H1 (cell line): ENCODE results near the gene PIK3CA. TPM values are rescaled to one million over a fixed set of nuclear protein-coding genes. Genes with fewer than 3 reads are reported as not detected.

Experiments
- CTCF ChIA-PET: fragments of 300-600 bp; sonication (Branson Sonifier 250); formaldehyde crosslinking; loops from one replicate; lab custom pipeline; 2021; ENCODE audit not compliant: partially characterized antibody; lab: Charles Lee
- POLR2A ChIA-PET: fragments of 300-600 bp; sonication (Branson Sonifier 250); formaldehyde crosslinking; loops from one replicate; lab custom pipeline; 2021; ENCODE audit warnings: inconsistent platforms; ENCODE audit not compliant: partially characterized antibody; lab: Charles Lee
- DNase-seq, 2 experiments: peaks; one replicate each; pipeline versions ENCODE4 v3.0.0 to v3.0.0-alpha.2; 2010 to 2022; ENCODE audit warnings: low spot score in 2 of 2, low read depth in 1 of 2, mixed read lengths in 1 of 2
- FAIRE-seq: peaks from 2 replicates; lab custom pipeline; 2011; peaks lifted over from hg19 to GRCh38; lab: Jason Lieb, UNC
- H2AFZ ChIP-seq: 2 replicates; pipeline ENCODE4 v1.8.1; 2012; ENCODE audit warnings: low read length, inconsistent platforms
- H2AK5ac ChIP-seq: 2 replicates; pipeline ENCODE4 v1.6.1; 2013; ENCODE audit warnings: low read depth, low read length
- H2BK120ac ChIP-seq: replicated peaks from 2 replicates; pipeline ENCODE3; 2013; ENCODE audit warnings: low read depth, low read length, inconsistent platforms
- H2BK12ac ChIP-seq: 2 replicates; pipeline ENCODE4 v1.6.1; 2013; ENCODE audit warnings: low read depth, low read length
- H2BK15ac ChIP-seq: 2 replicates; pipeline ENCODE4 v1.6.1; 2013; ENCODE audit warnings: low read length
- H2BK20ac ChIP-seq: 2 replicates; pipeline ENCODE4 v1.6.1; 2013; ENCODE audit warnings: low read length
- H2BK5ac ChIP-seq: 2 replicates; pipeline ENCODE4 v1.6.1; 2013; ENCODE audit warnings: low read depth, low read length
- H3K14ac ChIP-seq: 2 replicates; pipeline ENCODE4 v1.6.1; 2013; ENCODE audit warnings: inconsistent platforms; ENCODE audit not compliant: insufficient read length
- H3K18ac ChIP-seq: 2 replicates; pipeline ENCODE4 v1.6.1; 2013; ENCODE audit warnings: low read length; ENCODE audit errors: extremely low read depth
- H3K23ac ChIP-seq: 2 replicates; pipeline ENCODE4 v1.6.1; 2013; ENCODE audit warnings: inconsistent platforms; ENCODE audit not compliant: insufficient read length
- H3K23me2 ChIP-seq: 2 replicates; pipeline ENCODE4 v1.6.1; 2013; ENCODE audit warnings: low read depth, low read length
- H3K27ac ChIP-seq: 2 replicates; pipeline ENCODE4 v1.6.1; 2011; ENCODE audit warnings: low read depth, low read length, inconsistent platforms
- H3K27me3 ChIP-seq, 4 experiments: replicated peaks in 1 of 4; 1 replicate in 1 of 4; 2 replicates in 3 of 4; pipeline versions ENCODE4 v1.6.1 to v1.8.1; 2011 to 2013; ENCODE audit warnings: low read length in 3 of 4, mild to moderate bottlenecking in 3 of 4, inconsistent platforms in 2 of 4, mixed read lengths in 2 of 4, moderate library complexity in 1 of 4; ENCODE audit not compliant: control insufficient read depth in 3 of 4, insufficient read depth in 3 of 4; ENCODE audit errors: extremely low read depth in 1 of 4
- H3K36me3 ChIP-seq, 4 experiments: 2 replicates each; pipeline versions ENCODE4 v1.6.1 to v1.8.1; 2011 to 2013; ENCODE audit warnings: mild to moderate bottlenecking in 4 of 4, low read length in 3 of 4, moderate library complexity in 2 of 4, control low read depth in 1 of 4, inconsistent platforms in 1 of 4; ENCODE audit not compliant: insufficient read depth in 4 of 4, control insufficient read depth in 2 of 4
- H3K4ac ChIP-seq: replicated peaks from 2 replicates; pipeline ENCODE3; 2013; ENCODE audit warnings: low read length, low read depth, mixed read lengths, inconsistent platforms; ENCODE audit not compliant: insufficient read length
- H3K4me1 ChIP-seq, 4 experiments: replicated peaks in 1 of 4; 1 replicate in 1 of 4; 2 replicates in 3 of 4; pipeline versions ENCODE4 v1.6.1 to v1.8.1; 2011 to 2013; ENCODE audit warnings: low read length in 3 of 4, inconsistent platforms in 2 of 4, mixed read lengths in 1 of 4; ENCODE audit not compliant: insufficient read depth in 4 of 4, control insufficient read depth in 3 of 4
- H3K4me2 ChIP-seq, 2 experiments: 2 replicates each; pipeline versions ENCODE4 v1.6.1 to v1.8.1; 2011 to 2013; ENCODE audit warnings: low read depth in 2 of 2, low read length in 2 of 2, control low read depth in 1 of 2, inconsistent platforms in 1 of 2, mild to moderate bottlenecking in 1 of 2; ENCODE audit not compliant: insufficient read depth in 1 of 2
- H3K4me3 ChIP-seq, 4 experiments: fragments of 200-600, 300-600 bp in 1 of 4; sonication (generic), shearing (Covaris generic), sonication (Bioruptor Twin) in 1 of 4; 2 replicates each; pipeline versions ENCODE4 v1.5.1 to v1.8.1; 2011 to 2016; ENCODE audit warnings: low read length in 4 of 4, low read depth in 3 of 4, control low read depth in 2 of 4, inconsistent platforms in 2 of 4, mild to moderate bottlenecking in 2 of 4, mixed read lengths in 1 of 4, moderate library complexity in 1 of 4; ENCODE audit not compliant: insufficient read depth in 2 of 4; ENCODE audit errors: extremely low read depth in 1 of 4
- H3K56ac ChIP-seq: replicated peaks from 2 replicates; pipeline ENCODE3; 2013; ENCODE audit warnings: low read depth, mild to moderate bottlenecking, mixed read lengths, low read length, inconsistent platforms; ENCODE audit not compliant: insufficient read length
- H3K79me1 ChIP-seq: 2 replicates; pipeline ENCODE4 v1.6.1; 2013; ENCODE audit warnings: low read depth, low read length, control low read depth
- H3K79me2 ChIP-seq, 2 experiments: 2 replicates each; pipeline versions ENCODE4 v1.6.1 to v1.8.1; 2012 to 2013; ENCODE audit warnings: low read length in 2 of 2, mild to moderate bottlenecking in 2 of 2, inconsistent platforms in 1 of 2; ENCODE audit not compliant: insufficient read depth in 2 of 2, control insufficient read depth in 1 of 2
- H3K9ac ChIP-seq, 4 experiments: replicated peaks in 1 of 4; 1 replicate in 1 of 4; 2 replicates in 3 of 4; pipeline versions ENCODE4 v1.6.1 to v1.8.1; 2011 to 2013; ENCODE audit warnings: low read depth in 3 of 4, low read length in 3 of 4, control low read depth in 2 of 4, mild to moderate bottlenecking in 2 of 4, moderate library complexity in 2 of 4, inconsistent platforms in 1 of 4; ENCODE audit errors: extremely low read depth in 1 of 4
- H3K9me3 ChIP-seq, 2 experiments: 2 replicates each; pipeline versions ENCODE4 v1.6.1 to v1.8.1; 2012 to 2013; ENCODE audit warnings: mild to moderate bottlenecking in 2 of 2, moderate library complexity in 2 of 2, control low read depth in 1 of 2, inconsistent platforms in 1 of 2, low read depth in 1 of 2, low read length in 1 of 2, mixed read lengths in 1 of 2; ENCODE audit not compliant: insufficient read depth in 2 of 2
- H4K20me1 ChIP-seq, 2 experiments: replicated peaks in 1 of 2; 2 replicates each; pipeline versions ENCODE3 to v1.8.1; 2011 to 2013; ENCODE audit warnings: inconsistent platforms in 2 of 2, low read length in 2 of 2, mild to moderate bottlenecking in 1 of 2; ENCODE audit not compliant: insufficient read depth in 2 of 2, control insufficient read depth in 1 of 2
- H4K5ac ChIP-seq: 2 replicates; pipeline ENCODE4 v1.6.1; 2013; ENCODE audit warnings: low read length, low read depth, mixed read lengths, inconsistent platforms; ENCODE audit not compliant: insufficient read length
- H4K8ac ChIP-seq: 2 replicates; pipeline ENCODE4 v1.8.0; 2013; ENCODE audit warnings: mild to moderate bottlenecking, moderate library complexity, low read length, inconsistent platforms; ENCODE audit not compliant: insufficient read depth; ENCODE audit errors: extremely low read depth
- H4K91ac ChIP-seq: replicated peaks from 2 replicates; pipeline ENCODE3; 2013; ENCODE audit warnings: low read length, mixed read lengths, inconsistent platforms; ENCODE audit not compliant: insufficient read length
- ASH2L ChIP-seq: fragments of 200-600, 300-600 bp; sonication (generic); IDR thresholded peaks from one replicate; pipeline ENCODE4 v1.7.1; 2017; ENCODE audit warnings: low read length
- HDAC2 ChIP-seq, 2 experiments: fragments of 300-600 bp in 1 of 2; sonication (generic) in 1 of 2; IDR thresholded peaks; 2 replicates each; pipeline ENCODE4 v1.6.1; 2011 to 2012; ENCODE audit warnings: low read depth in 2 of 2, low read length in 2 of 2, mild to moderate bottlenecking in 2 of 2, moderate library complexity in 2 of 2, borderline replicate concordance in 1 of 2, inconsistent platforms in 1 of 2
- KDM4A ChIP-seq: IDR thresholded peaks from one replicate; pipeline ENCODE4 v1.7.1; 2012; ENCODE audit warnings: low read depth, mild to moderate bottlenecking, moderate library complexity, low read length, inconsistent platforms; ENCODE audit not compliant: severe bottlenecking
- NRF1 ChIP-seq: IDR thresholded peaks from 2 replicates; pipeline ENCODE4 v1.6.1; 2011; ENCODE audit warnings: mild to moderate bottlenecking, low read depth, low read length, improper control_type of control experiment
- POLR2A ChIP-seq, 2 experiments: IDR thresholded peaks; 1 replicate in 1 of 2; 2 replicates in 1 of 2; pipeline ENCODE4 v1.6.1; 2011; ENCODE audit warnings: low read depth in 2 of 2, low read length in 2 of 2, mild to moderate bottlenecking in 2 of 2; ENCODE audit errors: control extremely low read depth in 1 of 2
- SP1 ChIP-seq: IDR thresholded peaks from 2 replicates; pipeline ENCODE4 v1.6.1; 2011; ENCODE audit warnings: low read depth, low read length
- ZNF274 ChIP-seq: IDR thresholded peaks from 2 replicates; pipeline ENCODE4 v1.7.0; 2012; ENCODE audit warnings: low read length, borderline replicate concordance; ENCODE audit errors: extremely low read depth
- polyA plus RNA-seq, 7 experiments: library from polyadenylated mRNA; depleted of rRNA in 3 of 7; stranded (reverse) in 5 of 7; unstranded in 2 of 7; fragments of >200 nt in 5 of 7; fragments of 200-250 nt in 2 of 7; gene quantifications; 1 replicate in 5 of 7; 2 replicates in 1 of 7; 4 replicates in 1 of 7; pipeline versions ENCODE4 v1.2.1 to v1.2.3, GENCODE V29; 2011 to 2013; ENCODE audit warnings: missing spikeins in 2 of 7, mixed read lengths in 2 of 7
- total RNA-seq: library from RNA; stranded (reverse); fragmentation: NEBNext Ultra II Directional; extraction: Animal tissue kit (Norgen Biotek cat#: 25700); gene quantifications from 2 replicates; pipeline ENCODE4 v1.2.1, GENCODE V29; 2021
- TF ChIP-seq, protein P1 (sequence below): IDR thresholded peaks from 2 replicates; pipeline ENCODE4 v1.6.1; 2012; ENCODE audit warnings: inconsistent platforms
- TF ChIP-seq, protein P2 (sequence below): IDR thresholded peaks from 2 replicates; pipeline ENCODE4 v1.6.1; 2011; ENCODE audit warnings: low read length, improper control_type of control experiment

PIK3CA gene
- total and polyA plus RNA-seq, 2 of the 8 experiments (the other 6 are each of a cell fraction or from before 2014, with no cell fraction given), result 1.6 to 11.3 TPM

- no peak overlapping the region for H3K56ac ChIP-seq
- H3K4me2 ChIP-seq, result no peak overlapping the region
- no peak overlapping the region for H2BK120ac ChIP-seq
- no peak overlapping the region for H3K18ac ChIP-seq
- H3K4me3 ChIP-seq, result no peak overlapping the region
- no peaks in the 10 kb centered on the region for H3K79me1 ChIP-seq
- H2AFZ ChIP-seq, result no peak overlapping the region
- no peaks in the 10 kb centered on the region for H3K36me3 ChIP-seq
- no peak overlapping the region for H2BK15ac ChIP-seq
- ChIA-PET CTCF (no interaction called here), POLR2A (no interaction called here)
- H3K23ac ChIP-seq, result no peak overlapping the region
- no peak overlapping the region for H3K27ac ChIP-seq
- H3K27me3 ChIP-seq, result no peaks in the 10 kb centered on the region
- H3K9ac ChIP-seq, result no peak overlapping the region
- H2BK12ac ChIP-seq, result no peak overlapping the region
- peaks cover 0 to 49% of the 10 kb centered on the region in 2 experiments; a peak in 3 of 4 replicates for H3K79me2 ChIP-seq
- no peak for TF ChIP-seq SP1
- TF ChIP-seq KDM4A, result no peak
- TF ChIP-seq HDAC2 (IDR thresholded peaks at IDR 0.05; ENCODE audit: borderline replicate concordance in 1 of 2, low read depth in 2 of 2, low read length in 2 of 2), result no peak
- TF ChIP-seq, protein P1, sequence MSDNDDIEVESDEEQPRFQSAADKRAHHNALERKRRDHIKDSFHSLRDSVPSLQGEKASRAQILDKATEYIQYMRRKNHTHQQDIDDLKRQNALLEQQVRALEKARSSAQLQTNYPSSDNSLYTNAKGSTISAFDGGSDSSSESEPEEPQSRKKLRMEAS, result no peak
- no peak for TF ChIP-seq ASH2L
- TF ChIP-seq, protein P2, sequence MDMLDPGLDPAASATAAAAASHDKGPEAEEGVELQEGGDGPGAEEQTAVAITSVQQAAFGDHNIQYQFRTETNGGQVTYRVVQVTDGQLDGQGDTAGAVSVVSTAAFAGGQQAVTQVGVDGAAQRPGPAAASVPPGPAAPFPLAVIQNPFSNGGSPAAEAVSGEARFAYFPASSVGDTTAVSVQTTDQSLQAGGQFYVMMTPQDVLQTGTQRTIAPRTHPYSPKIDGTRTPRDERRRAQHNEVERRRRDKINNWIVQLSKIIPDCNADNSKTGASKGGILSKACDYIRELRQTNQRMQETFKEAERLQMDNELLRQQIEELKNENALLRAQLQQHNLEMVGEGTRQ, result no peak
- no peak for TF ChIP-seq ZNF274
- TF ChIP-seq NRF1, result no peak
- TF ChIP-seq POLR2A (IDR thresholded peaks at IDR 0.05; ENCODE audit: control extremely low read depth in 1 of 2, low read depth in 2 of 2, low read length in 2 of 2), result no peak
- H3K9me3 ChIP-seq, result no peaks in the 10 kb centered on the region
- H4K91ac ChIP-seq, result no peak overlapping the region
- no peak overlapping the region for H4K8ac ChIP-seq
- DNase-seq, result no peak
- no peak for FAIRE-seq
- no peak overlapping the region for H3K4ac ChIP-seq
- H3K4me1 ChIP-seq, result peaks cover 0 to 1% (median under 1%) of the 10 kb centered on the region in 4 experiments; a peak in 1 of 7 replicates
- H4K20me1 ChIP-seq, result peaks cover 1 to 4% of the 10 kb centered on the region in 2 experiments
- H3K14ac ChIP-seq, result no peak overlapping the region
- H2AK5ac ChIP-seq, result no peak overlapping the region
- H2BK20ac ChIP-seq, result no peak overlapping the region
- H2BK5ac ChIP-seq, result no peak overlapping the region
- H4K5ac ChIP-seq, result no peak overlapping the region
- H3K23me2 ChIP-seq, result no peaks in the 10 kb centered on the region
Measured at GRCh38 chr3:179164857-179165256, 16.7 kb downstream of the PIK3CA start.
